Osteocyte (in vitro differentiated cells): Measurements from ENCODE around the gene ATE1. TPM values are rescaled to one million over a fixed set of nuclear protein-coding genes. Genes with fewer than 3 reads are reported as not detected.
"Not testable (repeated sequence)": the region's sequence is repeated elsewhere in the genome, so short reads cannot be mapped to it uniquely, and the experiment has no call there.

ENCODE experiments used
- DNase-seq: peaks from one replicate; pipeline ENCODE4 v3.0.0; 2021; ENCODE audit warnings: mixed read lengths; ENCODE audit not compliant: unreplicated experiment; ENCODE audit errors: extremely low spot score
- H3K27ac Mint-ChIP-seq: one replicate; pipeline ENCODE4 v1.8.0; 2021; ENCODE audit warnings: mild to moderate bottlenecking, mixed read lengths; ENCODE audit not compliant: unreplicated experiment
- H3K27me3 Mint-ChIP-seq: one replicate; pipeline ENCODE4 v1.8.0; 2021; ENCODE audit warnings: mixed read lengths; ENCODE audit not compliant: unreplicated experiment
- H3K36me3 Mint-ChIP-seq: one replicate; pipeline ENCODE4 v1.8.0; 2021; ENCODE audit warnings: mixed read lengths; ENCODE audit not compliant: unreplicated experiment
- H3K4me1 Mint-ChIP-seq: one replicate; pipeline ENCODE4 v1.8.0; 2021; ENCODE audit warnings: mixed read lengths; ENCODE audit not compliant: unreplicated experiment
- H3K4me3 Mint-ChIP-seq: one replicate; pipeline ENCODE4 v1.8.0; 2021; ENCODE audit warnings: mild to moderate bottlenecking, moderate library complexity, mixed read lengths; ENCODE audit not compliant: unreplicated experiment
- H3K9me3 Mint-ChIP-seq: one replicate; pipeline ENCODE4 v1.8.0; 2021; ENCODE audit warnings: mixed read lengths; ENCODE audit not compliant: unreplicated experiment
- total RNA-seq: library from RNA; stranded (reverse); gene quantifications from 2 replicates; pipeline ENCODE4 v1.2.1, GENCODE V29; 2021
- TF ChIP-seq, protein P1 (sequence below): fragments of 200-600 bp; sonication (generic); IDR thresholded peaks from 2 replicates; pipeline ENCODE4 v1.5.0; 2021; ENCODE audit warnings: antibody characterized with exemption, mild to moderate bottlenecking, moderate library complexity

Gene ATE1
- total RNA-seq, 1 donor from 2014 or later: 29.0 TPM

DNA sequence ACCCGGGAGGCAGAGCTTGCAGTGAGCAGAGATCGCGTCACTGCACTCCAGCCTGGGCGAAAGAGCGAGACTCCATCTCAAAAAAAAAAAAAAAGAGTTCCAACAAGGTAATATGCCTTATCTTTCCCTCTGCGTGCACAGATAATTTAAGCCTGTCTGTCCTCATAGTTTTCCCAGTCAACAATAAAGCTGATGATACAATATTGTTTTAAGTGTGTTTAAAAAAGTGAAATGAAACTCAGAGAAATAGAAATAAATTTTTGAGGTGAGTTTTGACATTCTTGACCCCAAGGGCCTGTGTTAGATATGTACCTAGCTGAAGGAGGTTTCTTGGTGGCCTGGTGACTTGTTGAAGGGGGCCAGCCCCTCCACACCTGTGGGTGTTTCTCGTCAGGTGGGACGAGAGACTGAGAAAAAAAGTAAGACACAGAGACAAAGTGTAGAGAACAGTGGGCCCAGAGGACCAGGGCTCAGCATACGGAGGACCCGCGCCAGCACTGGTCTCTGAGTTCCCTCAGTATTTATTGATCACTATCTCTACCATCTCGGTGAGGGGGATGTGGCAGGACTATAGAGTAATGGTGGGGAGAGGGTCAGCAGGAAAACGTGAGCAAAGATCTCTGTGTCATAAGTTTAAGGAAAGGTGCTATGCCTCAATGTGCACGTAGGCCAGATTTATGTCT is 1.9 kb upstream of the ATE1 start:
- not testable (repeated sequence) for H3K27me3 Mint-ChIP-seq, H3K9me3 Mint-ChIP-seq, H3K36me3 Mint-ChIP-seq
- peak overlapping the region; percentile 94 for H3K4me3 Mint-ChIP-seq
- peaks cover 26% of the 10 kb centered on the region for H3K4me1 Mint-ChIP-seq
- peak; percentile 34 for DNase-seq
- H3K27ac Mint-ChIP-seq: peak overlapping the region; percentile 39

DNA sequence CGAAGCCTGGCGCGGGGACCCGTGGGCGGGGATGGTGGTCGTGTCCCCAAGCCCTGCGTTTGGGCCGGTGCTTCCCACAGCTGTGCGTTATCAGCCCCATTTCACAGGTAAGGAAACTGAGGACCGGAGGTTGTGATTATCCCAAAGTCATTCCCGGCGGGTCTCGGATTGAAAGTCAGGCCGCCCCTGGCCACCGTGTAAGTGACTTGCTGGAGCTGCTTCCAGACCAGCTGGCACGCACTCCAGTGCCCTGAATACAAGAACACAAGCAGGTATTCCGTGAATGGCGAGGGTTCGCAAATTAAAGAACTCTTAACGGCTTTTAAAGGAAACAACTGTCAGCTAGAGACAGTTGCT is 675 bp upstream of the ATE1 start:
- no peaks in the 10 kb centered on the region for H3K27me3 Mint-ChIP-seq
- no peak for DNase-seq
- TF ChIP-seq, protein P1, sequence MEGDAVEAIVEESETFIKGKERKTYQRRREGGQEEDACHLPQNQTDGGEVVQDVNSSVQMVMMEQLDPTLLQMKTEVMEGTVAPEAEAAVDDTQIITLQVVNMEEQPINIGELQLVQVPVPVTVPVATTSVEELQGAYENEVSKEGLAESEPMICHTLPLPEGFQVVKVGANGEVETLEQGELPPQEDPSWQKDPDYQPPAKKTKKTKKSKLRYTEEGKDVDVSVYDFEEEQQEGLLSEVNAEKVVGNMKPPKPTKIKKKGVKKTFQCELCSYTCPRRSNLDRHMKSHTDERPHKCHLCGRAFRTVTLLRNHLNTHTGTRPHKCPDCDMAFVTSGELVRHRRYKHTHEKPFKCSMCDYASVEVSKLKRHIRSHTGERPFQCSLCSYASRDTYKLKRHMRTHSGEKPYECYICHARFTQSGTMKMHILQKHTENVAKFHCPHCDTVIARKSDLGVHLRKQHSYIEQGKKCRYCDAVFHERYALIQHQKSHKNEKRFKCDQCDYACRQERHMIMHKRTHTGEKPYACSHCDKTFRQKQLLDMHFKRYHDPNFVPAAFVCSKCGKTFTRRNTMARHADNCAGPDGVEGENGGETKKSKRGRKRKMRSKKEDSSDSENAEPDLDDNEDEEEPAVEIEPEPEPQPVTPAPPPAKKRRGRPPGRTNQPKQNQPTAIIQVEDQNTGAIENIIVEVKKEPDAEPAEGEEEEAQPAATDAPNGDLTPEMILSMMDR: no peak
- H3K9me3 Mint-ChIP-seq: no peaks in the 10 kb centered on the region
- H3K4me1 Mint-ChIP-seq: peaks cover 26% of the 10 kb centered on the region
- H3K4me3 Mint-ChIP-seq: peak overlapping the region; percentile 94
- H3K36me3 Mint-ChIP-seq: peaks cover 11% of the 10 kb centered on the region
- peak overlapping the region; percentile 94 for H3K27ac Mint-ChIP-seq

DNA sequence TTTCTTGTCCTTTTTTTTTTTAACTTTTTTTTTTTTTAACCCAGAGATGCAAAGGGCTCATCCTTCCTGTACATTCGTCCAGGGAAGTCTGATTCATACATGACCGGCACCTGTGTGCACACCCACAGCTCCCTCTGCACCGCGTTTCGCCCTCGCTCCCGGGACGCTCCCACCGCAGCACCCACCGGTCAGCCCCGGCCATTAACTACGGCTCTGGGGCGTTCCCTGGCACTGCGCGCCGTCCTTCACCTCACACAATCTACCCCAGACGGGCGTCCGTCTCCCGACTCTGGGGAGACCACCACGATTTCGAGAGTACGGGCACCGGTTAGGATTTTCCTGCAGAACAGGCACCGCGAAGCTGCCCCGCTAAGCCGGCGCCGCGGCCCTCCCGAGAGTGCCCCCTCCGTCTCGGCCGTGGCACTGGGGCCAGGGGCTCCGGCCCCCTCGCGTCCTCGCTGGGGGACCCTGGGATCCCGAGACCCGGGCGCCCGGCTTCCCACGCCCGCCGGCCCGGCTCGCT is 452 bp downstream of the ATE1 start:
- Mint-ChIP-seq H3K4me1 (peaks cover 28% of the 10 kb centered on the region), H3K27ac (peak overlapping the region; percentile 82), H3K36me3 (peaks cover 13% of the 10 kb centered on the region), H3K27me3 (no peaks in the 10 kb centered on the region), H3K9me3 (no peaks in the 10 kb centered on the region), H3K4me3 (peak overlapping the region; percentile 94)
- DNase-seq: peak; percentile 84
- TF ChIP-seq, protein P1: no peak

DNA sequence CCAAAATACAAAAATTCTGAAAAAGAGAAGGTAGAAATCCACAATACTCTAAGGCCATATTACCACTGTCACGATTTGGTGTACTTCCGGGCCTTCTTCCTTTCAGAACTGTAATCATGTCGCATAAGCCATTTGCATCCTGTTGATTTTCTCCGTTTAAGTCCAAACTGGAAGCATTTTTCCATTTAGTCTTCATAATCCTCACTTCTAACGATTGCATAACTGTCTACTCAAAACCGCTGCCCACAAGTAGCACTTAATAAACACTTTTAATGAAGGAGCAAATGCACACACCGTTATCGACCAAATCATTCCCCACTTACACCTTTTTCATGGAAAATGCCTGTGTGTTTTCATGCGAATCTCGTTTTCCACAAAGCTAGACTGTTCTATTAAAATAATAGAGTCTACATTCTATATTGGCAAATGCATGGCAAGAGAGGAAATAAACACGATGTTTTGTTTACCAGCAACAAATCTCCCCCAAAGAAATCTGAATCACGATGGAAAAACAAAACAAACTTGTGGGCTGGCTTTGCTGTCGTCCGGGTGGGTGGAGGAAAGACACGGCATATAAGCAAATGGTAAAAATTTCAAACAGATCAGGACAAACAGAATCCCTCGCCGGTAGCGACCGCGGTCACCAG is 1.0 kb downstream of the ATE1 start:
- DNase-seq: peak; percentile 0

DNA sequence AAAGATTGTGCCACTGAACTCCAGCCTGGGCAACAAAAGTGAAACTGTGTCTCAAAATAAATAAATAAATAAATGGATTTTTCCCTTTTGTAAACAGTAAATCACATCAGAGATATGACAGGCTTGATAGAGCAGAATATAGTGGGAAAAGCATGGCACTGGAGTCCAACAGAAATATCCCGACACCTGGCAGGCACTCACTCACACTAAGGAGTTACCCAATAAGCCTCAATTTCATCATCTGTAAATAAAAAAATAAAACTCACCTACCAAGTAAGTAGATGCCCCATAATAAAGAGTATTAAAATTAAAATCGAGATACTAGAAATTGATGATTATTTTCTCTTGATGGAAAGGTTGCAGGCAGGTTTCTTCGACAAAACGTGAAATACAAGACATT is 1.7 kb downstream of the ATE1 start:
- H3K27me3 Mint-ChIP-seq: no peaks in the 10 kb centered on the region
- peak; percentile 6 for DNase-seq
- H3K36me3 Mint-ChIP-seq: peaks cover 19% of the 10 kb centered on the region
- TF ChIP-seq, protein P1: no peak
- H3K4me3 Mint-ChIP-seq: peak overlapping the region; percentile 94
- H3K4me1 Mint-ChIP-seq: peaks cover 28% of the 10 kb centered on the region
- H3K27ac Mint-ChIP-seq: peak overlapping the region; percentile 82
- H3K9me3 Mint-ChIP-seq: no peaks in the 10 kb centered on the region

More for the DNA sequence above, 1.0 kb downstream of the ATE1 start:
- no peaks in the 10 kb centered on the region for H3K9me3 Mint-ChIP-seq
- peaks cover 28% of the 10 kb centered on the region for H3K4me1 Mint-ChIP-seq
- peaks cover 17% of the 10 kb centered on the region for H3K36me3 Mint-ChIP-seq
- peak overlapping the region; percentile 82 for H3K27ac Mint-ChIP-seq
- TF ChIP-seq, protein P1: no peak
- H3K27me3 Mint-ChIP-seq: no peaks in the 10 kb centered on the region
- peak overlapping the region; percentile 94 for H3K4me3 Mint-ChIP-seq
